GM21515 (cell line): ENCODE measurements around the gene PHYHD1.

Experiments
- ATAC-seq: cut with Tn5 transposase; IDR thresholded peaks from one replicate; pipeline ENCODE4 v1.9.1; 2021; ENCODE audit not compliant: unreplicated experiment

The PHYHD1 gene

DNA sequence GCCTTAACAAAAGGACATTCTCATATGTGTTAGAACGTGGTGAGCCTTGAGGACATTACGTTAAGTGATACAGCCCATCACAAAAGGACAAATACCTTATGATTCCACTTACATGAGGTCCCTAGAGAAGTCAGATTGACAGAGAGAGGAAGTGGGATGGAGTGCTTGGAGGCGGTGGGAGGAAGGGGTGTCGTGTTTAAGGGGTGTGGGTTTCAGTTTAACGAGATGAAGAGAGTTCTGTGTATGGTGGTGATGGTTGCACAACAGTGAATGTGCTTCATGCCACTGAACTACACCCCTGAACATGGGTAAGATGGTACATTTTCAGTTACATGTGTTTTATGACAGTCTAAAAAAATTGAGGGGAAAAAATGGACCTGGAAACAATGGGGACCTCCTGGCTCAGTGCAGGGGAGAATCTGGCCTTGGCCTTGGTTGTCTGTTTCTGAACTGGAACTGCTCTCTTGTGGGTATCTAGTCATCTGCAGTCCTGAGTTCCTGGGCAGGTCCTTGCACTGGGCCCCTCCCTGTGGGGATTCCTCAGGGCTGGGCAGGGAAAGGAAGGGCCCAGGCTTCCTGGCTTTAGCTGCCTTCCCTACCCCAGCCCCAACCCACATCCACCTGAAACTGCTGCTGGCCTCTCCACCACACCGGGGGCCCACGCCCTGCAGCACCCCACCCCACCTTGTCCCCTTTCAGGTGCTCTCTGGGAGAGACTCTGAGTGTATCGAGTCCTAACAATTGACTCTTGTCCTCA lies 21.0 kb upstream of the PHYHD1 start:
- no peak for ATAC-seq

DNA sequence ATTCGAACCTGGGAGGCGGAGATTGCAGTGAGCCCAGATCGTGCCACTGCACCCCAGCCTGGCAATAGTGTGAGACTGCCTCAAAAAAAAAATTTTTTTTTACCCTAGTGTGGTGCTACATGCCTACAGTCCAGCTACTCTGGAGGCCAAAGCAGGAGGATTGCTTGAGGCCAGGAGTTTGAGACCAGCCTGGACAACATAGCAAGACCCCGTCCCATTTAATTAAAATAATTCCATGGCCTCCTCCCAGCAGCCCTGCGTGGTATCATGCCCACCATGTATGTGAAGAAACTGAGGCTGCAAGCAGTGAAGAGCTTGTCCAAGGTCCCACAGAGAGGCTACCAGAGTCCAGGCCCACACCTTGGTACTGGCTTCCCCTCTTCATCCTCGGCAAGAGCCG lies 19.4 kb upstream of the PHYHD1 start:
- ATAC-seq: no peak

DNA sequence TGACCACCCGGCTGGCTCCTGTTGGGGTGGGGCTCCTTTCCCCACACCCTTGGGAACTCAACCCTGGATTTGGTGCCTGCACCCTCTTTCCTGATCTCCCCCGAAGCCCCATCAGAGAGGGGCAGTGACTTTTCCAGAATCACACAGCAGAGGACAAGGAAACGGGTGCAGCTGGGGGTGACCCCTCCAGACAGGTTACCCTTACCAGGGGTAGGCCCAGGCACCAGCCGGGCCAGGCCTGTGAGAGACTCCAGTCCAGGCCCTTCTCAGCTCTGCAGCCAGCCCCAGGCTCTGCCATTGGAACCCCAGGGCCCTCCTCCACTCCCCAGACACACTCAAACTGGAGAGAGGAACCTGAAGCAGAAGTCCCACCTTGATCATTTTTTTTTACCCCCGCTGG lies 19.0 kb upstream of the PHYHD1 start:
- ATAC-seq: peak; percentile 13

DNA sequence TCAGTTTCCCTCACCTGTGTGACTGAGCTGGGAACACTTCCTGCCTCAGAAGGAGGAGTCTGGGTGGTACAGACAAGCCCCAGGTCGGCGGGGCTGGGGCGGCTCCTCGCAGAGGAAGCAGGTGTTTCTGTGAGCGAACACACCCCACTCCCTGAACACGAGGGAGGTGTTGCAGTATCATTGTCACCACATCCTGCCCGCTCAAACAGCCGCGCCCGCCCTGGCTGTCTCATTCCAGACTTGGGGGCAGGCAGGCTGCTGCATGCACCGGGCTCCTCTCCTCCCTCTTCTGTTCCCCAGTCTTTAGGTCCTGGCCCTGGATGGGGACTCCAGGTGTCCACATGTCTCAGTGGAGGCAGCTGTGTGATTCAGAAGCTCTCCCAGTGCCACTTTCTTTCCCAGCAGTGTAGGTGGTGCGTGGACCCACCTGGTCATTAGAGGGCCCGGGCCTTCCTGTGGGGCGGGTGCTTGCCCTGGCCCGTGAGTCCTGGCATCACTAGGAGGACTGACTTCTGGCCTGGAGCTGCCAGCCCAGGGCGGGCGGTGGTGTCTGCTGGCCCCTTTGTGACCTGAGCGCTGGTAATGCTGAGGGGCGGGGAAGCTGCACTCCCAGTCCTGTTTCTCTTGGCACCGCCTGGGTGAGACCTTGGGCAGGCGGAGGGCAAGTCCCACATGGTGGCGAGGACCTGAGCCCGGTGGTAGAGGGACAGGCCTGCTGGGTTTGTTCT lies 18.3 kb upstream of the PHYHD1 start:
- peak; percentile 79 for ATAC-seq

DNA sequence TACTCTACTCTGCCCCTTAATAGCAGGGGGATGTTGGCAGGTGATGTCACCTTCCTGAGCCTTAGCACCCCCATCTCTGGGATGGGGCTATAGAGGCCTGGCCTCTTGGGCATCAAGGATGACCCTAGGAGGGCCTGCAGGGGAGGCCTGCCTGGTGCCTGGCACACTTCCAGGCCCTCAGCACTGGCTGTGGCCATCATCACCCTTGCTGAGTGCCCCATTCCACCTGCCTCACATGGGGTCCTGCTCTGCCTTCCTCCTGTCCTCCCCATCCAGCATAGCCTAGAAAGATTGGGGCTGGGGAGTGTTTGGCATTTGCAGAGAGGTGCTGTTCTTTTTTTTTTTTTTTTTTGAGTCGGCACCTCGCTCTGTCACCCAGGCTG lies 17.7 kb upstream of the PHYHD1 start:
- no peak for ATAC-seq

DNA sequence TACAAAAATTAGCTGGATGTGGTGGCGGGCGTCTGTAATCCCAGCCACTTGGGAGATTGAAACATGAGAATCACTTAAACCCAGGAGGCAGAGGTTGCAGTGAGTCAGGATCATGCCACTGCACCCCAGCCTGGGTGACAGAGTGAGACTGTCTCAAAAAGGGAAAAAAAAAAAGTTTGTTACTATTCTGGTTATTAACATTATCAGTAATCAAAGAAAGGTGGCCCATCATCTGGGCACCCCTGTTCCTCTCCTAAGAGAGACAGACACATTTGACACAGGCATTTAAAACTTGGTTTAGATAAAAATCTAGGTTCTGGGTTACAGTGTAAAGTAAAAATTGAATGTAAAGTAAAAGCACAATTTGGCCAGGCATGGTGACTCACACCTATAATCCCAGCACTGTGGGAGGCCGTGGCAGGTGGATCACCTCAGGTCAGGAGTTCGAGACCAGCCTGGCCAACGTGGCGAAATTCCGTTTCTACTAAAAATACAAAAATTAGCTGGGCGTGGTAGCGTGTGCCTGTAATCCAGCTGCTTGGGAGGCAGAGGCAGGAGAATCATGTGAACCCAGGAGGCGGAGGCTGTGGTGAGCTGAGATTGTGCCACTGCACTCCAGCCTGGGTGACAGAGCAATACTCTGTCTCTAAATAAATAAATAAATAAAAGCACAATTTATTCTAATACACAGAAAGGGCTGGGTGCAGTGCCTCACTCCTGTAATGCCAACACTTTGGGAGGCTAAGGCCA lies 16.7 kb upstream of the PHYHD1 start:
- ATAC-seq: no peak

DNA sequence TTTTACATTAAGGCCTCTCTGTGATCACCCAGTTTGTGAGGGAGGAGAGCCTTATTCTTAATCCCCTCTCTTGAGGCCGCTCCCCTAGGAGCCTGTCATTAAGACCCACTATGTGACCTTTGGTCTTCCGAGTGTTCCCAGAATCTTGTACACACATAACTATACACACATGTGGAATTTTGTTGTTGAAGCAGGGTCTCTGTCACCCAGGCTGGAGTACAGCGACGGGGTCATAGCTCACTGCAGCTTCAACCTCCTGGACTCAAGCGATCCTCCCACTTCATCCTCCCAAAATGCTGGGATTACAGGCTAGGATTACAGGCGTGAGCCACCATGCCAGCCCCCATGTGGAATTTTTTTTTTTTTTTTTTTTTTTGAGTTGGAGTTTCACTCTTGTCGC lies 14.8 kb upstream of the PHYHD1 start:
- no peak for ATAC-seq

DNA sequence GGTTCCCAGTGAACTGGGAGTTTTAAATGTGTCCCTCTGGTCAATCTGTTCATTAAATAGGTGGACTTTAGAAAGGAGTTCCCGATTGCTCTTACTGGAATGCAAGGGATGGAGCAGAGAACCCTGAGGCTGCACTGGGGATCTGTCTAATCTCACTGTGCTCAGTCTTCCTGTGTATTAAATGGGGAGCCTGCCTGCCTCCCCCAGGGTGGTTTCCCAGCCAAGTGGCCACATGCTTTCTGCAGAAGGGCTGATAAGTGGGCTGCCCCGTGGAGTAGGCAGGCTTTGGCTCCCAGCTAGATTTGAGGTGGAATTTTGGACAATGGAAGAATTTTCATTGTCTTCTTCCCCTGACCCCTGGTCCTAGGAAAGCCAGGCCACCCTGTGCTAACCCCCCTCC lies 14.0 kb upstream of the PHYHD1 start:
- no peak for ATAC-seq

DNA sequence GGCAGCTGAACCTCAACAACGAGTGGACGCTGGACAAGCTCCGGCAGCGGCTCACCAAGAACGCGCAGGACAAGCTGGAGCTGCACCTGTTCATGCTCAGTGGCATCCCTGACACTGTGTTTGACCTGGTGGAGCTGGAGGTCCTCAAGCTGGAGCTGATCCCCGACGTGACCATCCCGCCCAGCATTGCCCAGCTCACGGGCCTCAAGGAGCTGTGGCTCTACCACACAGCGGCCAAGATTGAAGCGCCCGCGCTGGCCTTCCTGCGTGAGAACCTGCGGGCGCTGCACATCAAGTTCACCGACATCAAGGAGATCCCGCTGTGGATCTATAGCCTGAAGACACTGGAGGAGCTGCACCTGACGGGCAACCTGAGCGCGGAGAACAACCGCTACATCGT lies 12.4 kb upstream of the PHYHD1 start:
- ATAC-seq: no peak

DNA sequence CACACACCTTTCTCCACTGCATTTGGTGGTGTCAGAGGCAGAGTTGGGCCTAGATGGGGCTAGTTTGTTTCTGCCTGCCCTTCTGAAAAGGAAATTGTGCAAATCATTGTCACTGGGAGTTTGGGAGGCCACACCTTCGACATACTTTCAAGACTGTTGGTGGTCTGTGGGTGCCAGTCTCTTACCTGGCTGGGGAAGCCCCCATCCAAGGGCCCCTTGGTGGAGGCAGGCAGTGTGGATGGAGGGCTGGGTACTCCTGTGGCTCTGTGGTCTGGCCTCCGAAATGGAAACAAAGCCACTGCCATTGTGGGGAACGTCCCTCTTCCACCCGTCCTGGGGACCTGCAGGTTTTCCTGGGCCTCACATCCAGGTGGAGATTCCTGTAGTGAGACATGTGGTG lies 10.9 kb upstream of the PHYHD1 start:
- ATAC-seq: no peak

DNA sequence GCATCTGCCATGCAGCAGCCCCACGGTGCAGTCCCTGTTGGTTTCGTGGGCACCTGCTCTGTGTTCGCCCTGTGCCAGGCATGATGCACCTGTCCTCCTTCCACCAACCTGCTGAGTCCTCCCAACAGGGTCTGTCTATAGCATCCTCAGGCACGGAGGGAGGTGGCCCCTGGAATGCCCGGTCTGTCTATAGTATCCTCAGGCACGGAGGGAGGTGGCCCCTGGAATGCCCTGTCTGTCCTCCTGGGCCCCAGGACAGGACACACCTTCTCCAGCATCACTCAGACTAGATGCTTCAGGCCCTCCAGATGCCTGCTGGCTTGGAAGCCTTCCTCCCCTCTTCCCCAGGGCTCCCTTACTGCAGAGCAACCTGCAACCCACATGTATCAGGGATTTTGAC lies 9.9 kb upstream of the PHYHD1 start:
- ATAC-seq: no peak

DNA sequence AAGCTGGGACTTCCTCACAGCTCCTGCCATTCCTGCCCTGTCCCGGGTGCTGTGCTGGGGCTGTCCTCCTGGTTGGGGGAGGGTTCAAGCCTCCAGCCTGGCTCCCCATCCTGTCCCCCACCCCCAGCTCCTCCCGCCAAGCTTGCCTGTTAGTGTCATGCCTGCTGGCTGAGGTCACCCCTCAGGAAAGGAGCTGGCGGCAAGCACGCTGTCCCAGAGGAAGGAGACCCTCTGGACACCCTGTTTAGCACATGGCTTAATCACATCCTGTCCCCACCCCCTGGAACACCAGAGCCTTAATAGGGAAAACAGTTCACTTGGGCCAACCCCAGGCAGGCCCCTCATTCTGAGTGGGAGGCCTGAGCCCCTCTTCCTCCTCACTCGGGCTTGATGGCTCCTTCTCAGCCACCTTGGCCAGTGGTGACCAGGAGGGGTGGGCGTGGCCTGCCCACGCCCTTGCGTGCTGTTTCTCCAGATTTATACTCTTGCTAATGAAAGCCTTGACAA lies 9.2 kb upstream of the PHYHD1 start:
- ATAC-seq: no peak

DNA sequence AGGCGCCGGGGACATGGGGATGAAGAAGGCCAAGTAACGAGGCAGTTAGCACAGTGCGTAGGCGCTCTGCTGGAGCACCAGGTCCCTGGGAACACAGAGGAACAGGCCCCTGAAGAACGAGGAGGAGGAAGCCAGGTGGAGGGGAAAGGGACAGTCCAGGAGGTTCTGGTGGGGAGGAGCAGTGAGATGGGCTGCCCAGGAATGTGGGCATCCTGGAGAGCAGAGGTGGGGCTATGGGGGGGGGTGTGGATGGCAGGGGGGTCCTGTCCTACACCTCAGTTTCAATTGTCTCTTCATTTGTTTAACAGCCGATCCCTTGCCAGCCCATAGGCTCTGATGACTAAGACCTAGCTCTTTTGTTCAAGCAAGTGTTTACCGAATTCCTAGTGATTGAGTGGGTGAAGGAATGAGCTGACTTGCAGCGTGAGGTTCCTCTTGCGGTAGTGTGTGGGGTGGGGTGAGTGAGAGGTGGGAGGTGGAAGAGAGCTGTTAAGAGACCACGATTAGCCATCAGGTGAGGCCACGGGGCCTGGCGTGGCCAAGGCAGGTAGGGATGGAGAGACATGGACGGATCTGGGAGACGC lies 8.4 kb upstream of the PHYHD1 start:
- ATAC-seq: no peak

DNA sequence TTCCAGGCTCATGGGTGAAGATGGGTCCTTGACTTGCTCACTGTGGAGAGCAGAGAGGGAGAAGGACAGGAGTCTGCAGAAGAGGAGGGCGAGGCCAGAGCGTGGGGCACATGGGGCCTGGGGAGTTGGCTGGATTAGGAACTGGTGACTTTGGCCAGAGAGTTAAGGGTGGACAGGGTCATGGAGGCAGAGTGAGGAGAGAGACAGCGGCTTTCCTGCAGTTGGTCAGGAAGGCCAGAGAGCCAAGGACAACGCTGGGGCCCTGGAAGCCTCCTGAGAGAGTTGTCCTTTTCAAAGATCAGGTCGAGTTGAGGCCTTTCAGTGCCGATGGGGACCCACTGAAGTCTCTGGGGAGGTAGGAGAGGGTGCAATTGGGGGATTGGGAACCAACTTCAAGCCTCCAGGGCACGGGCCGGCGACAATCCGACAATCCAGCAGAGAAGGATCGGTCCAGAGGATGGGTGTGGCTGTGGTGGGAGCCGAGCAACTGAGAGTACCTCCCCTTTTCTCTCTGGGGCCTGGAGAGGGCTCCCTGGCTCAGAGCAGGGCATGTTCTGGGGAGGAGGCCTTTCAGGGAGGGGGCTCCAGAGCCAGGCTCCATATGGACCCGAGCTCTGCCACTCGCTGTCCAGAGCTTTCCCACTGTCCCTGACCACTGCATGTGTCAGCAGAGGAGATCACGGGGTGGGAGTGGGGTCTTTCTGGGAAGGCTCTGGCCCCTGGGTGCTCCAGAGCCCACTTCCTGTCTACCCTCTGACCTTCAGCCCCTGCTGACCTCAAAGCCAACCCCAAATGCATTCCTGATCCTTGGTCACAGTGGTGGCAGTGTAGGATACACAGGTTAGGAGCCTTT lies 7.5 kb upstream of the PHYHD1 start:
- ATAC-seq: no peak

DNA sequence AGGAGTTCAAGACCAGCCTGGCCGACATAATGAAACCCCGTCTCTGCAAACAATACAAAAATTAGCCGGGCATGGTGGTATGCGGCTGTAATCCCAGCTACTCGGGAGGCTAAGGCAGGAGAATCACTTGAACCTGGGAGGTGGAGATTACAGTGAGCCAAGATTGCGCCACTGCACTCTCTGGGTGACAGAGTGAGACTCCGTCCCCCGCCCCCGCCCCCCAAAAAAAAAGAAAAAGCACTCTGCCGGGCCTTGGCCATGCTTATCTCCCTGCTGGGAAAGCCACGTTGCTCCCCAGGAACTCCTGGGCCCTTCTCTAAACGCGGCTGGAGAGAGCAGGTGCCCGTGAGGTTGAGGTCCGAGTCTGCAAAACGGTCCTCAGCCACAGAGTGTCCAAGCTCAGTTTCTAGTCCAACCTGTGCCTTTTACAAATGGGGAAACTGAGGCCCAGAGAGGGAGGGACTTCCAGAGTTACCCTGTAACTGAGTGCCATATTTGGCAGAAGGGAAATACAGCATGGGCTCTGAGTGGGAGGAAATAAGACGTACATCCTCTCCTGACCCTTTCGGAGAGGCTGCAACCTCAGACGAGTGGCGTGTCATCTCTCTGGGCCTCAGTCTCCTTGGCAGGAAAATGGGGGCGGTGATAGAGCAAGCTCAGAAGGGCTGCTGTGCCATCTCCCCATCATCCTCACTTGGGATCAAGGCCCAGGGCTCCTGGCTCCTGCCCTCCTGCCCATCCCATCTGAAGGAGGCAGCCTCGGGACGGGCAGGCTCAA lies 6.6 kb upstream of the PHYHD1 start:
- ATAC-seq: no peak

DNA sequence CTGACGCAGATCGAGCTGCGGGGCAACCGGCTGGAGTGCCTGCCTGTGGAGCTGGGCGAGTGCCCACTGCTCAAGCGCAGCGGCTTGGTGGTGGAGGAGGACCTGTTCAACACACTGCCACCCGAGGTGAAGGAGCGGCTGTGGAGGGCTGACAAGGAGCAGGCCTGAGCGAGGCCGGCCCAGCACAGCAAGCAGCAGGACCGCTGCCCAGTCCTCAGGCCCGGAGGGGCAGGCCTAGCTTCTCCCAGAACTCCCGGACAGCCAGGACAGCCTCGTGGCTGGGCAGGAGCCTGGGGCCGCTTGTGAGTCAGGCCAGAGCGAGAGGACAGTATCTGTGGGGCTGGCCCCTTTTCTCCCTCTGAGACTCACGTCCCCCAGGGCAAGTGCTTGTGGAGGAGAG lies 4.6 kb upstream of the PHYHD1 start:
- ATAC-seq: no peak

DNA sequence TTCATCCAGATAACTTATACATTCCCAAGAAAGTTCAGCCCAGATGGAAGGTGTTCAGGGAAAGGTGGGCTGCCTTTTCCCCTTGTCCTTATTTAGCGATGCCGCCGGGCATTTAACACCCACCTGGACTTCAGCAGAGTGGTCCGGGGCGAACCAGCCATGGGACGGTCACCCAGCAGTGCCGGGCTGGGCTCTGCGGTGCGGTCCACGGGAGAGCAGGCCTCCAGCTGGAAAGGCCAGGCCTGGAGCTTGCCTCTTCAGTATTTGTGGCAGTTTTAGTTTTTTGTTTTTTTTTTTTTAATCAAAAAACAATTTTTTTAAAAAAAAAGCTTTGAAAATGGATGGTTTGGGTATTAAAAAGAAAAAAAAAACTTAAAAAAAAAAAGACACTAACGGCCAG lies 4.0 kb upstream of the PHYHD1 start:
- no peak for ATAC-seq

DNA sequence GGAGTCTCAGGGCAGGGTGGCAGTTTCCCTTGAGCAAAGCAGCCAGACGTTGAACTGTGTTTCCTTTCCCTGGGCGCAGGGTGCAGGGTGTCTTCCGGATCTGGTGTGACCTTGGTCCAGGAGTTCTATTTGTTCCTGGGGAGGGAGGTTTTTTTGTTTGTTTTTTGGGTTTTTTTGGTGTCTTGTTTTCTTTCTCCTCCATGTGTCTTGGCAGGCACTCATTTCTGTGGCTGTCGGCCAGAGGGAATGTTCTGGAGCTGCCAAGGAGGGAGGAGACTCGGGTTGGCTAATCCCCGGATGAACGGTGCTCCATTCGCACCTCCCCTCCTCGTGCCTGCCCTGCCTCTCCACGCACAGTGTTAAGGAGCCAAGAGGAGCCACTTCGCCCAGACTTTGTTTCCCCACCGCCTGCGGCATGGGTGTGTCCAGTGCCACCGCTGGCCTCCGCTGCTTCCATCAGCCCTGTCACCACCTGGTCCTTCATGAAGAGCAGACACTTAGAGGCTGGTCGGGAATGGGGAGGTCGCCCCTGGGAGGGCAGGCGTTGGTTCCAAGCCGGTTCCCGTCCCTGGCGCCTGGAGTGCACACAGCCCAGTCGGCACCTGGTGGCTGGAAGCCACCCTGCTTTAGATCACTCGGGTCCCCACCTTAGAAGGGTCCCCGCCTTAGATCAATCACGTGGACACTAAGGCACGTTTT lies 3.5 kb upstream of the PHYHD1 start:
- no peak for ATAC-seq

DNA sequence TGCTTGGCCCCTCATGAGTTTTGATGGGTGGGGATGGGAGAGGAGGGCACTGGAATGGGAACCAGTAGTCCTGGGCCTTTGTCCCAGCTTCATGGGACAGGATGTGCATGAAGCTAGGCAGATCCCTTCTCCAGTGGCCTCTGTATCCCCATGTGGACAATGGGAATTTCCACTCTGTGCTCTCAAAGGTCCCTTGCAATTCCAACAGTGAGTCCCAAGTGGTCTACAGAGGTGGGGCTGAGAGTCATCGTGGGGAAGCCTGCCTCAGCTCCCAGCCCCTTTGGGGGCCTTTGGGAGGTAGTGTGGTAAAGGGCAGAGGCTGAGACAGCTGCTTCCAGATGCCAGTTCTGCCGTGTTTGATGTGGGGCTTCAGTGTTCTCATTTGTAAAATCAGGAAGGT lies 1.9 kb upstream of the PHYHD1 start:
- no peak for ATAC-seq
